GM18502 (cell line): ENCODE measurements around the gene SNAP47.

ENCODE experiments used
- ATAC-seq: cut with Tn5 transposase; IDR thresholded peaks from one replicate; pipeline ENCODE4 v1.9.1; 2021; ENCODE audit warnings: mild to moderate bottlenecking; ENCODE audit not compliant: unreplicated experiment, poor library complexity

SNAP47 gene

DNA sequence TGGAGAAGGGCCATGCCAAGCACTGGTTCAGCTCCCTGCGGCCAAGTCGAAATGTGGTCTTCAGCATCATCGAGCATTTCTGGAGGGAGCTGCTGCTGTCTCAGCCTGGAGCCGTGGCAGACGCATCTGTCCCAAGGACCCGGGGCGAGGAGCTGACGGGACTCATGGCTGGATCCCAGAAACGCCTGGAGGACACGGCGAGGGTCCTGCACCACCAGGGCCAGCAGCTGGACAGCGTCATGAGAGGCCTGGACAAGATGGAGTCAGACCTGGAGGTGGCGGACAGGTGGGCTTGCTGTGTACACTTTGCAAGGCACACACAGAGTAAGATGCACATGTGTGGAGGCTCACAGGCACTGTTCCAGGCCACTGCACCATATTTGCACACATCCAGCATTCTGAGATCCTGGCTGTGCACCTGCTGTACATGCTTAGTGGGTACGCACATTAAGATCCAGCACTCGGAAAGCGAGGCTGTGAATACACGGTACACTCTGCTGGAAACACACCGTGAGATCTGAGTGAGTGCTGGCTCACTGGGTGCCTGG, 12.8 kb downstream of the SNAP47 start:
- no peak for ATAC-seq

DNA sequence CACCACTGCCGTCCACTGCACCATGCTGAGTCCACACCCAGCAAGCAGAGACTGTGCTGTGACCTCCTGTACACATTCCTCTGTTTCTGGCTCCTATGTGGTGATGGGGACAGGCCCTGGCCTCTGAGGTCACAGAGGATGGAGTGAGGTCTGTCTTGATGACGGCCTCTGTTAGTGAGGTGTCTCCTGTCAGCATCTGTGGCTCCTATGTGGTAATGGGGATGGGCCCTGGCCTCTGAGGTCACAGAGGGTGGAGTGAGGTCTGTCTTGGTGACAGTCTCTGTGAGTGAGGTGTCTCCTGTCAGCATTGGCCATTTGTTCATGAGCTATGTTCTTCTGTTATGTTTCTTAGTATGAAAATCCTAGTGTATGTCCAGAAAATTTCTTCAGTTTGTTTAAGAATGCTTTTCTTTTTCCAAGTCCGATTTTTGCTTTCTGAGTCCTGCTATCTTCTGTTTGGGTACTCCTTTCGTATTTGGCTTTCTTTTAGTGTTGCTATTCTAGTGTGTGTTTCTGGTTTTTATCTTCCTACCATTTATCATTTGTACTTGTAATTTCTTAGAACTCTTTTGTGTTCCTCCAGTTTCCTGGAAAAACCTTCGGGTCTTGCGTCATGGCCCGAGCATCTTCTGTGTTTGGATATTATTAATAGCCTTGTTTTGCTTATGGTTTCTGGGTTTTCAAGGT, 13.4 kb downstream of the SNAP47 start:
- no peak for ATAC-seq

DNA sequence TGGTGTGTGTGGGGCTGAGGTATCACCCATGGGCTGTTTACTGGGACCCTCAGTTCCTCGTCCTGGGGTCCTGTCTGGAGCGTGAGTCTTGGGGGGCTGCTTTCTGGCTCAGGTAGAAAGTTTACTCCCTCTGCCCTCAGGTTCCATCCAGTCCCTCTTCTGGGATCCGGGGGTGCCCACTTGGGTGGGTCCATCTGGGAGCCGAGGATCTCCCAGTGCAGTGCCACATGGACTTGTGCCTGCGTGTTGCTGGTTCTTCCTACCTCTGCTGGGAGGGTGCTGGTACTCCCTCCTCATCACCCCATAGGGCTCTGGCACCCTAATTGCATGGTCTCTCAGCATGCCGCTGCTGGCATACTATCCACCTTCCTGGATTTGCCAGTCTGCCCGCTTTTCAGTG, 14.0 kb downstream of the SNAP47 start:
- ATAC-seq: no peak

DNA sequence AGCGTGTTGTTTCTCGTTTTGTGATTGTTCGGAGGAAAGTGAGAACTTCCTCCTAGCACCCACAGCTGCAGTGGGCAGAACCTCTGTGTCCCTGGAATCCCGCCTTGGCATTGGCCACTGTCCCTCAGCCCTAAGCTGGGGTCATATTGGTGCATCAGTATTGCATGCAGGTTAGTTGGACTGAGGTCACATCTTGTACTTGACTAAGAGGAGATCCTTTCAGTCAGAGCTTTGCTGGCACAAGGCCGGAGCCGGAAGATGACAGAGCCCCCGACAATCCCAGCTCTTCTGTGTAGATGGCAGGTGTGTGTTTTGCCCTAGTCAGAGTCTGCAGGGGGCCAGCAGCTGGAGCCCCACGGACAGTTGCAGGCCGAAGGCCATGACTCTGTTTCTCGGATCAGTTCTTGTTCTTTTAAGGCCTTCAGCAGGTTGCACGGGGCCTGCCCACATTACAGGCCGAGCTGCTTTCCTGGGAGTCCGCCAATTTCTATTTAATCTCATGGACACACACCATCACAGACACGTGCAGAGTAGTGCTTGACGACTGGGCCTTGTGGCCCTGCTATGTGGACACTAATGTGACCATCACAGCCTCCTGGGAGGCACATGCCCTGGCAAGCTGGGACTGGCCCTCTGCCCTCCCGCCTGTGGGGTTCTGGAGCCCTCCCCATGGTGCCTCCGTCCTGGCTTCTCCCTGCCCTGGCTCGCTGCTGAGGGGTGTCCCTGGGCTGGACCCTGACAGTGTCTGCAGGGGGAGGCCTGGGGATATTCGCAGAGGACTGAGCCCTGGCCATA, 14.9 kb downstream of the SNAP47 start:
- no peak for ATAC-seq

DNA sequence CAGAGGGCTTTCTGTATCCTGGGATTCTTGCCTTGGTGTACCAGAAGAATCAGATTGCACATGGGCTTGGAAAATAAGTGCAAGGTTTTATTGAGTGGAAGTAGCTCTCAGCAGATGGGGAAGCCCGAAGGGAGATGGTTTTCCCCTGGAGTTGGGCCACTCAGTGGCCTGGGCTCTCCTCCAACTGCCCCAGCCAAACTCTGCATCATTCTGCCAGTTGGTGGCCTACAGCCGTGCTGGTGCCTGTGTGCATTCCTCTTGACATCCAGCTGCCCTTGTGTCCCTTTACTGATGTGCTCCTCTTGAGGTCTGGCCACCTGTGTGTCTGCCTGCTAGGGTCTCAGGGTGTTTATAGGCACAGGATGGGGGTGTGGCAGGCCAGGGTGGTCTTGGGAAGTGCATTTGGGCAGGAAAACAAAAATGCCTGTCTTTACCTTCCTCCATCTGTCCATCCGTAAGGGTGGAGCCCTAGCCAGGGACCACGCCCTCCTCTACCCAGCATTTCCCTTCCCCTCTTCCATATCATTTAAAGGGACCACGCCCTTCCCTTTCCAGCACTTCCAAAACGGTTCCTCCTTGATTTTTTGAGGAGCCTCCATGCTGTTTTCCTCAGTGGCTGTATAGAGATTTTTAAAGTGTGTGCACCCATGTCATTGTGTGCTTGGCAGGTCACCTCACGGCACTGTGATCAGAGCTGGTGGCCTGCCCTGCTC, 18.9 kb downstream of the SNAP47 start:
- ATAC-seq: no peak

DNA sequence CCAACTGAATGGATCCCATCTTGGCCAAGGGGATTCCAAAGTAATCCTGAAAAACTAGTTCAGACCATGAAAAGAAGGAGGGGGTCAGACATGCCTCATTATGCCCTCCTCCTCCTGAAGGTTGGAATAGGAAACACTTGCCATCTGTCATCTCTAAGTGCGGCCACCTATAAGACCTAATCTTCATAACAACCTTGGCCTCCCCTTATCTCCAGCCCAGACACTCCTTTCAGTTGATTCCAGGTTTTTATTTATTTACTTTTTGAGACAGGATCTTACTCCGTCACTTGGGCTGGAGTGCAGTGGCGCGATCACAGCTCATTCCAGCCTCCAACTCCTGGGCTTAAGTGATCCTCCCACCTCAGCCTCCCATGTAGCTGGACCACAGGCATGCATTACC, 19.7 kb downstream of the SNAP47 start:
- ATAC-seq: no peak

DNA sequence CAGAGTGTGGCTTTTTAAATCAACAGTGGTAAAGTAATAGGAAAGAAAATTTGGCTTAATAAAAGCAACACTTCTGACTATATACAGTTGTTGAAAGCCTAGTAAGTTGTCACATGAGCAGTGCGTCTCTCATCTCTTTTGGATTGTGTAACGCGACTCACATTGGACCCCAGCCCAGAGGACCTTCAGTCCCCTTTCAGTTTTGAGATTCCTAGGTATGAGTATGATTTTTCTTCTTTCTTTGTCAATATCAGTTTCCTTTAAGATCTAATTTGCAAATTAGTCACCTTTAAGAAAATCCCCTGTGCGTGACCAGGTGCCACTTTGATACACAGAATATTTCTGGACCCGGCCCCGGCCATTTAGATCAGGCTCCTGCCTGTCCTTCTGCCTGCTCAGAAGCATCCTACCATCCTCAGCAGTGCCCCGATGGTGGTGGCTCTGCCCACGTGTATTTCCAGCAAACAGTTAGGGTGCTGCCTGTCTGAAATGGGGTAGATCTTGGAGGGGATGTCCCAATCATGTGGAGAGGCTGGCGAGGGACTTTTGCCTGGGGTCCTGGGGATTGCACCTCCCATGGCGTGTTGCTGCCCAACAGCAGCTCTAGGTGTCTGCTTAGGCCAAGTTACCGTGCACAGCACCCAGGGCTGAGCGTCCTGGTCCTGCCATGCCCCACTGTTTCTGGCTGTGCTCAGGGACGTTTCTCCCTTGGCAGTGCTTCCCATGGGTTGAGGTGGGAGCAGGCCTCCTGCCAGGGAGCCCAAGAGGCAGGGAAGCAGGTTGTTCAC, 21.1 kb downstream of the SNAP47 start:
- no peak for ATAC-seq

DNA sequence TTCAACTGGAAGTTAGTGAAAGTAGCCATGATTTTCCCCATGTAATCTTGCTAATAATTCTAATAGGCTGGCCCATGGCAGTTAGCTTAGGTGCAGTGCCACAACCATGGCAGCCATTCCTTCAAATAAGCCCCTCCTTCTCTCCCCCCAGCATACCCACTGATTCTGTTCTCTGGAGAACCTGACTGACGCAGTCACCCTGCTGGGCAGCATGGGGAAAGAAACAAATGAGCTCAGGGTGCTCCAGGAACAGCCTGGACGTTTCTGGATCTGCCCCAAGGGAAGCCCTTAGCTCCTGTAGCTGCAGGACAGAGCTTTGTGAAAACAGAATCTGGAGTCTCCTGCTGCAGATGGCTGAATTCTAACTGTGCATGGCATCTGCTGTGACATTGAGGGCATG, 22.5 kb downstream of the SNAP47 start:
- no peak for ATAC-seq

DNA sequence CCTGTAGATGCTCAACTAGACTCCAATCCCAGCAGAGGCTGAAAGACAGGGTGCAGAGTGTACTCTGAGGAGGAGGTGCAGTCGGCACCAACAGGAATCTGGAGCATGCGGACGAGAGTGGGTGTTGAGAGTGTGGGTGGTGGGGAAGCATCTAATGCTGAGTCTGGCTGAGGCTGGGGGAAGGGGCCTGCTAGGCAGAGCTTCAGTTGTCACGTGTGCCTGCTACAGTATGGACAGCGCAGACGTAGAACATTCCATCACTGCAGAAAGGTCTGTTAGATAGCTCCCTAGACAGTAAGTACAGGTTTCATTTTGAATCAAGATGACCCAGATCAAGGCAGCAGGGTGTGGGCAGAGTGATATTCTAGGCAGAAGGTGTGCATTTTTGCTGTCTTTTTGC, 23.1 kb downstream of the SNAP47 start:
- no peak for ATAC-seq

DNA sequence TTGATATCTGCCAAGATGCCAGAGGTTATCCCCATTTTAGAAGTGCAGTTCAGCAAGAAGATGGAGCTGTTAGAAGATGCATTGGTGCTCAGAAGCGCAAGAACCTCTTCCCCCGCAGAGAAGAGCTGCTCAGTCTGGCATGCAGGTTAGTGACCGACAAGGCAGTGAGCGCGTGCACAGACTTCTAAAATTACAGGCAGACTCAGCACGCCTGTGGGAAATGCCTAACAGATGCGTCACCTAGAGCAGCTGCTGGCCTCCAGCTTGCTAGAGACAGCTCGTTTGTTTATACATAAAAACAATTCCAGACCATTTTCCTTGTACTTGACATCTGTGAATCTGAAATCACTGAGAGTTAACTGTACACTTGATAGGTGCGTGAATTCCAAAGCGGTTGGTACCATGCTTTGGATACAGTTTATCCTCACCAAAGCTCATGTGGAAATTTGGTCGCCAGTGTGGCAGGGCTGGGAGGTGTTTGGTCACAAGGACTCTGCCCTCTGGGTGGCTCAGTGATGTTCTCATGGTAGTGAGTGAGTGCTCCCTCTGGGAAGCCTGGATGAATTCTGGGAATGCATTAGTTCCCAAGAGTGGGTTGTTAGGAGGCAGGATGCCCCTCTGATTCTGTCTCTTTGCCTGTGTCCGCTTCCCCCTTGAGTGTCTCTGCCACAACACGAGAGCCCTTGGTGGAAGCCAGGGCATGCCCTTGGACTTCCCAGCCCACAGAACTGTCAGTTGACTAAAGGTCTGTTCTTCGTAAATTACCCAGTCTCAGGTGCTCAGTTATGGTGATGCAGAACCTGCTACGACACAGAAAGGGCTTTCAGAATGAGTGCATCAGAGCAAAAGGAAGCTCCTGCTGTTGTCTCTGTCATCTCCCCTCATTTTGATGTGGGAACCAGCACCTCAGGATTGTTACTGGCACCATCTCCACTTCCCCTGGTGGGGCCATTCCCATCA, 24.4 kb downstream of the SNAP47 start:
- no peak for ATAC-seq

DNA sequence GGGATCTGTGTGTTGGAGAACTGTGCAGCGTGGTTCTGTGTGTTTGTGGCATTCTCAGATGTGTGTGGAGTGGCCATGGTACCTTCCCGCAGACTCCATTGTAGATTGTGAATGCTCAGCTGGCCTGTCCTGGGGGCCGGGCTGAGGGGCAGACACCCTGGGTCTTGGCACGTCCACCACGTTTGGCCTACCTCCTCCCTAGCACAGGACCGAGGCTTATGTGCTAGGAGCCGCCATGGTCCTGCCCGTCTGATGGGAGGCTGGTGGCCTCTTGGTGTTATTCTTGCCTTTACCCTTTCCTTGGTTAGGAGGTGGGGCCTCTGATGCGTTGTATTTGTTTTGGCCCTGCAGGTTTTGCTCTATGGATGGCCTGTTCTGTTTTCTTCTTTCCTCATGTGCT, 25.1 kb downstream of the SNAP47 start:
- ATAC-seq: no peak

DNA sequence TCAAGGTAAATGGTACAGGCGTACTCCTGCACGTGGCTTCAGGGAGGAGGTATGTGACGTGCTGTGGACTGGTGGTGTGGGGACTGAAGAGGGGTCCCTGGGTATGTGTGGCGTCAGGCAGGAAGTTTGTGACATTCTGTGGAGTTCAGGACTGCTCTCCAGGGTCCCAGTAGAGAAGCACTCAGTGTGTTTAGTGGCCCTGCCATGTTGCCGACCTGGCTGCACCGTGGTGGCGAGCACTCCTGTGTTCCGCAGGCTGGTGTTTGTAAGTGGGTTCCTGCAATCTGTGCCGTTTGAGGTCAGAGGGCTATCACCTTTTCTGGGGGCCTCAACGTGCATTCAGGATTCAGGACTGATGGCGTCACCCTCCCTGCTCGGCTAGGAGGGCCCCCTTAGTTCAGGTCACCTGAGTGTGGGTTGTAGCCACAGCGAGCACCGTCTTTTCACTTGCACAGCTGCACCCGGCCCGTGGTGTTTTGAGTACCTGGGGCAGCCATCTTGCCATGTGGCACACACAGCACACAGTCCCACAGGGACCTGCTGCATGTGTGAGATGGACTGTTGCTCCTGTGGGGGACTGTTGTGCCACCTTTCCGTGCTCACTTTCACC, 26.5 kb downstream of the SNAP47 start:
- no peak for ATAC-seq

DNA sequence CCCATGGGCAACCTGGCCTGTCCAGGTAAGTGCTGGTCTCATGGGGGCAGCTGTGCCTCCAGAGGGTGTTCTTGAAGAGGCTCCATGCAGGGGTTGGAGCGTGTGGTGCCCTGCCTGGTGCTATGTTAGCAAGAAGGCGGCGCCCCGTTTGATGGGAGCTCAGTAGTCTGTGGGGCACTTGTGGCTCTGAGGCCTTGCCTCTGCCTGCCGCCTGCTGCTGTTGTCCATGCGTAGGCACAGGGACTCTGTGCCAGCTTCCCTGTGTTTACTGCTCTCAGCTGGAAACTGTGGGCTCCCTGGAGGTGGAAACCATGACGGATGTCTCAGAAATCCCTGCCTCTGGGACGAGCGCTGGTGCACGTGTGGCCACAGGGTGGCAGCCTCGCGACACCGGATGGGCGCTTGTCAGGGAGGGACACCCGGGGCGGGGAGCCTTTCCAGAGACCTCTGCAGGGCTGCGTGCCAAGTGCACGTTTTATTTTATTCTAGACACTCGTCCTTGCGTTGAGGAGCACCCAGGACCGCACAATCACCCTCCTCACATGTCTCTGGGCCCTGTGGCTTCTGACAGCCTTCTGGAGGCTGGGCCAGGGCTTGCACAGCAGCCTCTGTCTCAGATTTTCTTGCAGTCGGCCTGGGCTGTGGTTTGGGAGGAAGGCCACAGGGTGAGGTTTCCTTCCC, 27.1 kb downstream of the SNAP47 start:
- peak; percentile 91 for ATAC-seq

DNA sequence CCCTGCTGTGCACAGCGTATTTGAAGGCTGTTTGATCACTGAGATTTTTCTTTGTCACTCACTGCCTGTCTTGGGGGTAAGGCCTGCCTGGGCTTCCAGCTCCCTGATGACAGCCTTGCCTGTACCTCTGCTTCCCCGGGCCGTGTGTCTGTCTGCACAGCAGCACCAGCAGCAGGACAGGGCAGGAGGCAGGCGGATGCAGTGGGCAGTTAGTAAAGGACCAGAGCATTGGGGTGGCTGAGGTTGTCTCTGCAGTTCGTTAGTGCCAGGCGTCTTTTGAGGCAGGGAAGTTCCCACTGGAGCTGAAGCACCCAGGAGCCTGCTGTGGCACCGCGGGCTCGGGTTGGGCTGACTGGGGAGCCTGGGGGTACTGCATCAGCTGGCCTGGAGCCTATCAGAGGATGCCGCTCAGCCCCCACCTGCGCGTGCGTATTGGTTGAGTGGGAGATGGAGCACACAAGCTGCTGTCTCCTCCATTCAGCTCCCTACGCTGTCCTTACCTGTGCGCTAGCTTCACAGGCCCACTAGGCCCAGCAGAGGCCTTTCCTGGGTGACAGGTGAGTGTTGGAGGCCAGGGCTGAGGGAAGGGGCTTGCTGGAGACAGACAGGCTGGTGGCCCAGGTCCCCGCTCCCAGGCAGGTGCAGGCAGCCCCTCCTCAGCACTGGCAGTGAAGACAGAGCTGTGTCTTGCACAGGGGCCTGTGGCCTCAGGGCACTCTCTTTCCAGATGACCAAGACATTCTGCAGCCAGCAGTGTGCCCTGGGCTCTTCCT, 28.2 kb downstream of the SNAP47 start:
- no peak for ATAC-seq

DNA sequence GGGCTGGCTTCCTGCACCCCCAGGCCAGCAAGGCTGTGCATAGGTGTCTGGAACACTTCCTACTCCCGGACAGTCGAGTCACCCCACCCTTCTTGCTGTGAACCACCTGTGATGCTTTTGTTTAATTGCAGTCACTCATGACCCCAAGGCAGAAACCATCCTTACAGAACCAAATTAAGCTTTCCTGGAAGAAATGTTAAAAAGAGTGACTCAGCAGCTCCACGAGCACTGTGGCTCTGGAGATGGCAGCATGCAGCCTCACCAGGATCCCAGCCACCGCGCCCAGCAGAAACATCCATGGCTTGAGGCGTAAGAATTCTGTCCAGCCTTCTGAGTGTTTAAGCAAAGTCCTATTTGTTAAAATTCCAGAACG, 28.8 kb downstream of the SNAP47 start:
- ATAC-seq: no peak

DNA sequence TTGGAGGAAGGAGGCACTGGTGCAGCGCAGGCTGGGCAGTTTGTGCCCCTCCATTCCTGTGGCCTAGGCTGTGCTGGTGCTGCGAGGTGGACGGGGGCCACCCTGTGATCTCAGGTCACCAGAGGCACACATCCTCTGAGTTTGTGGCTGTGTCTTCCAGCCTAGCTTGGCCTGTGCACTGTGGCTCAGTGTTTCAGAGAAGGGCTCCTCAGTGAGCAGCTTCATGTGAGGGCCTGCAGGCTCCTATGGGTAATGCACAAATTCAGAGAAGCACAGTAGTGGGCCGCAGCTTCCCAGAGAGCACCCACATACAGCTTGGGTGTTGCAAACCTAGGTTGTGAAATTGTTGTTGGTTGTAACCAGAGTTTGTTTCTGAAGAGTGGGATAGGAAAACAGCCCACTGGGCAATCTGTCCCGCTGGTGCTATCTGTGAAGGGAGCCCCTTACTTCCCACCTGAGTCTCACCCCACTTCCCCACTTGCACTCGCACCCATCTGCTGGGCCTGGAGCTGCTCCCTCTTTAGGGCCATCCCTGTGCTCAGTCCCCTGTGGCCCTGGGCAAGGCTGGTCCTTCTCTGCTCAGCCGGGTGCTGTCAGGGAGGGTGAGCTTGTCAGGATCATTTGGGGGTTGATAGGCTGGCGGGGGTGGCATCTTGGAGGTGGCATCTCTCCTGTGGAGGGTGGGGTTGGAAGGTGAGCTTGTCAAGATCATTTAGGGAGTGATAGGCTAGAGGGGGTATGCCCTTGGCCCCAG, 30.2 kb downstream of the SNAP47 start:
- ATAC-seq: no peak
